ENCODE measurements around the gene MED23.

Gene MED23

DNA sequence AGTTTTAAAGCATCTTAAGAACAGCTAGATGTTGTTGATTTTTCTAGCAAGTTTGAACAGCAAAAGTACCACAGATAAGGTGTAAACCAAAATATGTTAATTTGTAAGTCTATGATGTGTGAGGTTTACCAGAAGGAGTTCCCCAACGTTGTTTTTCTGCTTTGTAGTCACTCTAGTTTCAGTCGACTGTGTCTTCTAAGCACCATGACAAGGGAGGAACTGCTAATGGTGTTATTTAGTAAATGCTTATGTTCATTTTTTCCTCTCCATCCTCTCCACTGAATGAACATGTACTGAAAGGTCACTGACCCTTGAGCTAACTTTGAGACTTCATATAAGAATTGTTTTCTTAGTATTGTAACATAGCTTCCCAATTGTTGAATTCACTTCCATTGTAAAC, 12.1 kb upstream of the MED23 start:
- DNase-seq (ENCODE audit: low spot score): no peak

DNA sequence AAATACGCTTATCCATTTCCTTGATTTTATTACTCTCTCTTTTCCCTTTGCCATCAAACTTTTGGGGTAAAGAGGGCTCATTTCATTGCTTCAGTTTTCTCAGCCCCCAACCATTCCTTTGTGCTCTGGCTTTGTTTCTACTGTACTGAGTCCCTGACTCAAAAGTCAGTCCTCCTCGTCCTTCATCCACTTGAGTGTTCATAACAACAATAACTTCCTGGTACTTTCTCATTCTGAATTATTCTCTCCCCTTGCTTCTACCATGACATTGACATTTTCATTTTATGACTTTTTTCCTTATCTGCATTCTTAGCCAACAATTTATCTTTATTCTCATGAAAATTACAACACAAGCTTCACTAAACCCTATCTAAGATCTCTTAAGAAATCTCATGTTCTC, 10.0 kb upstream of the MED23 start:
- no peak for DNase-seq (ENCODE audit: low spot score)

DNA sequence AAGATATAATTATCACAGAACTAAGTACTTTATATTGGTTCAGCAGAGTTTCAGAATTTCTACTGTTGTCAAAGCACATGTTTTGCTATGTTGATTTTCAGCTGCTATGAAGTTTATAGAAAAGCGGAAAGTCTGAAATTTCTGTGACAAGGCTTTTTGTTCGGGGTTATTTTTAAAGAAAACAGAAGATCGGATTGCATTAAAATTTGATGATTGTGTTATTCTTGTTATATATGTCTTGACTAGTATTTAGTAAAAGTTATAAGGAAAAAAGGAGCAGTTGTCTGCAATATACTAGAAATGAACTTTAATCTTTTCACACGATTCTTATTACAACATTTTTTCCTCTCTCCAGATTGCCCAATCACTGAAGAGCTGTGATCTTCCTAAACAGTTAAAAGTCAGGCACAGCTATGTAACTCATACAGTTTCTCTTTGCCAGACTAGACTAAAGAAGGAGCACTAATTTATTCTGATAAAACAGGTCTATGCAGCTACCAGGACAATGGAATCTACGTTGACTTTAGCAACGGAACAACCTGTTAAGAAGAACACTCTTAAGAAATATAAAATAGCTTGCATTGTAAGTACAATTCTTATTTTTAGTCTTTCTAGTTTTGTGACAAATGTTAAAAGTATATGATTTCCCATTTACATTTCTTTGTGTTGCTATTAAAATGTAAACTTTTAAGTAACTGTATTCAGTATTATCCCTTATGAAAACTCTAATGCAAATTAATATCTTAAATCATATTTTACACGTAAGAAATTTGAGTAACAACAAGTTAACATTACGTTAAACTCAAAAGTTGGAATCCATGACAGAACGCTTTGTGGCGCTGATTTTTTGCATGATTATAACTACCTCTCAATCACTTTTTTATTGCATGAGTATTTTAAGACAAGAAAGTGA, 9.1 kb upstream of the MED23 start, which contains the start of gene ENPP3:
Gene ENPP3 (plus strand): TSS at position 423 of the 913 bp plus-strand sequence. CDS start 83 bp downstream, at position 506.
- no peak for DNase-seq (ENCODE audit: low spot score)

DNA sequence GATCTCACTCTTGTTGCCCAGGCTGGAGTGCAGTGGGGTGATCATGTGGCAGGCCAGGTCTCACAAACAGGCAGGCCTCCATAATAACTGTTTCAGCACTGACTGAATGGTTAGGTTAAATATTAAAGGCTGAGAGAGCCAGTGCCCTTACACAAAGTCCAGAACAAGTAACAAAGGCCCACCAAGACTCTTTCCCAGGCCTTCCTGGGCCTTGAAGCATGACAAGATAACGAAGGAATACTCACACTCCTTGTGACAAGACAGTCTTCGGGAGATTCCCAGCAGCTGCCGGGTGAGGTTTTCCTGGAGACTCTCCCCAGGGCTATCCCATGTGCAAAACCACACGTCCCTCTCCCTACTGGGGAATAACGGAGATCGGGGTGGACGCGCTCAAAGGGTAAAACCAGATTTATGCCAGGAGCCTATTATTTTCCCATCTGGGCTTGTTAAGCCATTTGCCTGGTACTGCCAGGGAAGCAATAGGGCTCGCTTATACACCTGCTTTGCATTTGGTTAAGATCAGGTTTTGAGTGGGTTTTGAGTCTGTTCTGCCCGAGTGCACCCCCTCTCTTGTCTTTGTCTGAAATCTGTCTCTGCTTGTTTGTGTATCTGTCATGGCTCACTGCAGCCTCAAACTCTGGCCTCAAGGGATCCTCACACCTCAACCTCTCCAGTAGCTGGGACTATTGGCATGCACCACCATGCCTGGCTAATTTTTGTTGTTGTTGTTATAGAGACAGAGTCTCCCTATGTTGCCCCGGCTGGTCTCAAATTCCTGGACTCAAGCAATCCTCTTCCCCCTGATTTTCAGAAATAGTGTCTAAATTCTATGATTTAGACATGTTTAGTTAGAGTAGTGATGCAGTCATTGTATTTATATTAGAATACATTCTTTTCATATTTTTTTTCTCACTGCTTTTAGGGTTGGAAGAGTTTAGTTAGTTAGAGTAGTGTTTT, 7.6 kb upstream of the MED23 start:
- no peak for DNase-seq (ENCODE audit: low spot score)

DNA sequence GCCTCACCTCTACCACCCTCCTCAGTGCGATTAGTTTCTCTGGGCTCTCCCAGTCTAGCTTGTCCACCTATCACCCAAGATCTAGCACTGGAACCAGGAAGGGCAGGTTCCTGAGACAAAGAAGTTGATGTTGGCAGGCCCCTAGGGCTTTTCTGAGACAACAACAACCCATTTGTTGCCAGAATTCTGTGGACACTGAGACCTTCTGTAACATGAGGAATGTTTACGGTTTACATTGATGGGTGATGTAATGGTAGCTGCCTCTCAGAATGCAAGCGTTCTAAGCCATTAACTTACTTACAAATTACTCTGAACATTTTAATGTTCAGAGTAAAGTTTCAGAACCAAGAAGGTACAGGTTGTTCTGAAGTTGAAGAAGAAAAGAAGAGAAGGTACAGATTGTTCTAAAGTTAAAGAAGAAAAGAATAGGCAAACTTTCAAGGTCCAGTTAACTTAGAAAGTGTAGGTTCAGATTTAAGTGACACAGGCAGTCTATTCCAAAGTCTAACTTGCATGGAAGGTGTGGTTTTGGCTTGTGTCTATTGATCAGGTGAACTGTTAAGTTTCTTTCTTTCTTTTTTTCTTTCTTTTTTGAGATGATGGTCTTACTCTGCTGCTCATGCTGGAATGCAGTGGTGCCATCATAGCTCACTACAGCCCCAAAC, 3.7 kb upstream of the MED23 start:
- DNase-seq (ENCODE audit: low spot score): no peak

DNA sequence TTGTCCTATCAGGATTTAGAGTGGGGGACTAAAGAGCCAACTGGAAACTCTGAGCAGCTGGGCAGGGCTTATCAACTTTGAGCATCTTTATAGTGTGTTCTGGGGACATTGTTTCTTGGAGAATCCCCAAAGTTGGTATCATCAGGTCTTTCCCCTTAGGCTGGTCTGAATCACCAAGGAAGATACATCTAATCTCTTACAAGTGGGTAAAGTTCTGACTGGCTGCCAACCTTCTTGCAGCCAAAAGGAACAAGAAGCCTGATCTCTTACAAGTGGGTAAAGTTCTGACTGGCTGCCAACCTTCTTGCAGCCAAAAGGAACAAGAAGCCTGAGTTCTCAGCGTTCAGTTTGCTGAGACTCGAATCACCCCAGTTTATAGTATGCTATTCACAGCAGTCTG, 1.6 kb upstream of the MED23 start:
- DNase-seq (ENCODE audit: low spot score): peak; percentile 3

DNA sequence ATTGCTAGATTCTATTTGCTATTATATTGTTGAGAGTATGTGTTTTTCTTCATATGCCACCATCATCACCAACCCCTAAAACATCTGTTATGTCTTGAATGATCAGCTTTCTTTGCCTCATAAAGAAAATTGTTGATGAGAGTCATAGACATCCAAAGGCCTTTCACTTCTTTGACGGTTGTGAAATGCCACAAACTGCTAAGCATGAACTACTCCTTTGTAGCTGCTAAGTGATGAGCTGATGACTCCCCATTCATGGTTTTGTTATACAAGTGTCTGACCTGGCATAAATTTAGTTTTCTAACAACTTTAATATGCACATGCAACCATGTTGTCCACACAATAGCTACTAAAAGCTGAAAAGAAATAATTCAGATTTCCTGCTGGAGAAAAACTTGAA, 684 bp upstream of the MED23 start:
- DNase-seq (ENCODE audit: low spot score): peak; percentile 3

DNA sequence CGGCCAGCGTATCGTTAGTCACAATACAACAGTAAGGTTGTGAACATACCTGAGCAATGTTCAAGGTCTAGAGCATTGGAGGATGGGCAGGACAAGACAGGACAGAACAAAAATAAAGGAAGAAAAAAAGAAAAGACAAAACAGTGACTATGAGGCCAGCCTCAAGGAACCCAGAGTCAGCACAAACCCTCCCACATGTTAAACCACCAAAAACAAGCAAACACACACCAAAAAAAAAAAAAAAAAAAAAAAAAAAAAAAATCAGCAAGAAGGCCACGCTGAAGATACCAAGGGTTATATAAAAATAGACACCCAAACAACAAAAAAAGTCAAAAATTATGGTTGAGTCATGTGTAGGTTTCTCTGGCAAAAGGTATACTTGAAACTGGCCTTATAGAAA, 12.8 kb downstream of the MED23 start:
- no peak for DNase-seq (ENCODE audit: low spot score)

DNA sequence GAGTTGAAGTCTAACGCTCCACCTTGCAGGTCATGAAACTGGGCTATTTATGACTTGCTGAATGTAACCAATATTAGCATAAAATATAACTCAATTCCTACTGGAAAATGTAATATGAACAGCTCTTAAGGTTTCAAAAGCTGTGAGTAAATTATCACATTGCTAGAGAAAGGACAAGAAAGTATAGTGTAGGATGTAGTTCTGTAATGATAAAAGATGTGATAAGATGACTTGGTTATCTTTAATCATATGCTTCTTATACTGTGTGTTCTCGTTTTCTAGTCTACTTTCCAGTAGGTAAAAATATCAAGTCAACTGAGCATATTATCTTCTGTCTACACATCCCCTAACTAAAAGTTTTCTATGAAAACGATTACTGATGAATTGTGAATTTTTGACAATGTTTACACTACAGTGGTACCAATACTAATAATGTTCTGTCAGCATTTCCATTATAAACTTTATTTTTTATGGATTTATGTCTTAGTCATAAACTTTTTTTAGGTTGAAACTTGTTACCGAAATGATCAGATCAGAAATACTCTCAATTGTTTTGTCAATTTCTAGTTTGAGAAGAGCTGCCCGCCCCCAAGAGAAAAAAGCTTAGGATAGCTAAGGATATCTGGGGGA, 14.6 kb downstream of the MED23 start:
- no peak for DNase-seq (ENCODE audit: low spot score)

DNA sequence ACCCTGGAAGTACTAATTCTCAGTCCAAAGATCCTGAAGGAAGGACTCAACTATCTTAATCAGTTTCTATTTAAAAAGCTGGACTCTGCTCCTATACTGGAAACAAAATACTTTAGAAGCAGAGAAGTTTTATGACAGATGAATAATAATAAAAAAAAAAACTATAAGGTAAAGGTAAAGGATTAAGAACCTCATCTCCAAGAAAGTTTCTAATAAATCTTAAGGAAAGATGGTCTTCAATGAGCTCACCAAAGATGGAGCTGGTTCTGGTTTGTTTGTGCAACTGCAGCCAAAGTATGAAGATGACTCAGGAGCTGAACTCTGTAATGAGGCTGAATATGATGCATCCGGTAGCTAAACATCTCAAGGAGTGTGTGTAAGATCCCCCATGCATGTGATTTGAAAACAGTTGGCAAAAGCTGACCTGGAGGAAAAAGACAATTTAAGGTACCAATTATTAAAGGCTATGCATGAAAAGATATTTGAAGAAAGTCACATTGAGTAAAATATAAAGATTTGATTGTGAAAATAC, 25.2 kb downstream of the MED23 start:
- DNase-seq (ENCODE audit: low spot score): no peak

DNA sequence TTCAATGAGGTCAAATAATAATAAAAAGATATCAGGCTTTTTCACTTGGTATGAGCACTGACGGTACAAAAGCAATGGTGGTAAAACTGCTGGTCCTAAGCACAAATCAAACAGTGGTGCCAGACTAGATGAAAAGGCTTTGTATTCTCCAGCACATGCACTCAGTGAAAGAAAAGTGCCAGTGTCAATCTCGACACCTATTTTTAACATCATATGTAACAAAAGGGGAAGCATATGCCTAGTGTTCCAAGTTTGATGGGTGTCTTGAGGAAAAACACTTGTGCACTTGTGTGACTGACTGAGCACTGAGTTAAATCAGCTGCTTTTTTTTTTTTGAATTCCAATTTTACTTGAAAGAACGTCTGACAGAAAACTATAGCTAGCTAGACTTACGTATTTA, 27.3 kb downstream of the MED23 start:
- peak; percentile 43 for DNase-seq (ENCODE audit: low spot score)

DNA sequence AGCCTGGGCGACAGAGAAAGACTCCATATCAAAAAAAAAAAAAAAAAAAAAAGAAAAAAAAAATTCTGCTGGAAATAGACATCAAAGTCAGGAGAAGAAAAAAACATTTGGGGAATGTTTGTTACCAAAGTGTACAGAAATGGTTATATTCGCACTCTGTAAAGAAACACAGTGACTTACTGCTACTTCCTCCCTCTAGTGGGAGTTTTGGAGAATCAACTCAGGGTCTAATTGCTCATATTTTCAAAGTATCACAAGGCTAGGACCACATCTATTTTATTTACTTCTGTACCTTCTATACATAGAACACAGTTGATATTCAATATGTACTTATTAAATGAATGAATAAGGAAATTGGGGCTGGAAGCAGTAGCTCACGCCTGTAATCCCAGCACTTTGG, 30.6 kb downstream of the MED23 start:
- no peak for DNase-seq (ENCODE audit: low spot score)

DNA sequence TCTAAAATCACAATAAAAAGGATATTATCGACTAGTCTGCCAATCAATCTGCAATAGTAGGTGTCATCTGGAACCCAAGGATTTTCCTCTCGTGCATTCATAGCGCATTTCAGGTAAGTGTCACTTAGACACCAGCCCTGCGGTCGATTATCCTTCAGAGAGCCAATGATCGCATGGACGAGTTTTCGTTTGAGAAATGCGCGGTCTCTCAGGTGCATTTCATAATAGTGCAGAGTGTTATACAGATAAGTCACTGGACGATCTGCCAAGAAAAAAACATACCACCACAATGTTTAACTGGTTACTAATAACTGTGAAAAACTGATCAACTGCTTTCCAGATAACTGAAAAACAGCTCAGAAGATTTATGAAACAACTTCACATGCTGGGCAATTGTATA, 34.0 kb downstream of the MED23 start:
- no peak for DNase-seq (ENCODE audit: low spot score)

DNA sequence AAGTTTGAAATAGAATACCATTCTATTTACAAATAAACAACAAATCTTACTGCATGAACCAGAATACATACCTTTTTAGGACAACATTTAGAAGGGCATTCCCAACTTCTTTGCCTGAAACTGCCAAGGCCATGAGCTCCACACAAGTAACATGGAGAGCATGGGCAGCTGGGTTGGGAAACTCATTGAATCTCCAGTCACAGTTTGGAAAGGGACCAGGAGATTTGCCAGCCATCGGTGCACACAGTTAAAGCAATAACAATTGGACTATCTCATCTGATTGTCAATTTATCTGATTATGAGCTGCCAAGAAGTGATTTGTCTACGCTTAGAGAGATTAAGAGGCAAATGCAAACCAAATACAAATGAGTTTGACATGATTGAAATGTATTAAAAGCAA, 35.1 kb downstream of the MED23 start:
- DNase-seq (ENCODE audit: low spot score): no peak

DNA sequence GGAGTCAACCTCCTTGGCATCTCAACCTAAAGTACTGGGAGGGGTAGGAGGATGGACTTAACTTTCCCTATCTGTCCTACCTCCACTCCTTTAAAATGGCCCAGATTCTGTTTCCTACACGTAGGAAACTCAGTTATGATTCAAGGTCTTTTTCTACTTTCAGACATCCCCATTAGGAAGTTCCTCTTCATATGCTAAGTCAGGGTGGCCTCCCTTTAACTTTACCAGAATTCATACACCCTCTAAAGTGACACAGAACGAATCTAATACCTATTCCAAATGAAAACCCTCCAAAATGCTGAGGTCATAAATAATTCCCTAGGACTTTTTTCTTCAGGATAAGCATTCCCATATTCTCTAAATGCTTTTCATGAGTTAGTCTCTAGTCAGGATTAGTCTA, 39.4 kb downstream of the MED23 start:
- no peak for DNase-seq (ENCODE audit: low spot score)

DNA sequence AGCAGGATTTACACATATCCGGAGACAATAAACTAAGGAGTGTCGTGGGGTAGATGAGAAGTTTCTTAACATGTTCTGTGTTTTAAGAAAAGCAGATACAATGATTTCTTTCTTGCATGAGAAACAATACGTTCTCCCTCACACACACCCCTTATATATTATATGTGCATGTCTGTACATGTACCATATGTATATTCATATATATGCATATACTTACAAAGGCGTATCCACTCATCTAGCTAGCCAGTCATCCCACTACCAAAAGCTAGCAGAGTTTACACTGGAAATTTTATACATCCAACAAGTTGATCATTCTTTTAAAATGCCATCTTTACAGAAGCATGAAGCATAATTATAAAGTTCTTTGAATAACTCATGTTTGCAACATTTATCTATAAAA, 40.1 kb downstream of the MED23 start:
- DNase-seq (ENCODE audit: low spot score): no peak

DNA sequence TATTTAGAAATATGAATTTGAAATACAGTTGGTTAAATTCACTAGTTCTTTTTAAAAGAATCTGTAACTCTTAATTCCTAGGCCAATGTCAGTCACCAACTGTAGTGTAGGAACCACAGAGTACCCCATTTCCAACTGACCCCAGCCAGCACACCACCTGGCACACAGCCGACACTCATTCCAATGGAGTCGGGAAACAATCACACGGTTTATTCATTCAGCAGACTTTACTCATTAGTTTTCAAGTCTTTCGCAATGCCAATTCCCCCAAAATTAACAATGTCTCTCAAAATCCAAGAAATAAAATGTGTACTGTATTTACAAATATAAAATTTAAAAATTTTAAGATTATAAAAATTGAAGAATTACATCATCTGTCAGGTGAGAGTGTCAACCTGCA, 41.5 kb downstream of the MED23 start:
- DNase-seq (ENCODE audit: low spot score): no peak

DNA sequence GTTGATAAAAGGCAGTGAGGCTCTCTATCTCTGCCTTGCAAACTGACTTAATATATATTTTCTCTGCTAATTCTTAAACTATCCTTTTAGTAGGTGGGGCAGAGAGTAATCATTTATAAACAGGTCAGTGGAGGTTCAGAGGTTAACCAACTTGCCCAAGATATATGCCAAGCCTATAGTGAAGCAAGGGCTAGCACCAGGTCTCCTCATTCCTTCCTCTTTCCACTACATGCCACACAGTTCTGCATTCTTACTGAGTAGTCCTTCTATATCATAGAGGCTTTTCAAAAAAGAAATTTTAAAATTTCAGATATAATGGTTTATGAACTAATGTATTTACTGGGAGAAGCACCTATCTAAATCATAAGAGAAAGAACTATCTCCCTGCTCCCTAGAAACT, 46.5 kb downstream of the MED23 start:
- no peak for DNase-seq (ENCODE audit: low spot score)

DNA sequence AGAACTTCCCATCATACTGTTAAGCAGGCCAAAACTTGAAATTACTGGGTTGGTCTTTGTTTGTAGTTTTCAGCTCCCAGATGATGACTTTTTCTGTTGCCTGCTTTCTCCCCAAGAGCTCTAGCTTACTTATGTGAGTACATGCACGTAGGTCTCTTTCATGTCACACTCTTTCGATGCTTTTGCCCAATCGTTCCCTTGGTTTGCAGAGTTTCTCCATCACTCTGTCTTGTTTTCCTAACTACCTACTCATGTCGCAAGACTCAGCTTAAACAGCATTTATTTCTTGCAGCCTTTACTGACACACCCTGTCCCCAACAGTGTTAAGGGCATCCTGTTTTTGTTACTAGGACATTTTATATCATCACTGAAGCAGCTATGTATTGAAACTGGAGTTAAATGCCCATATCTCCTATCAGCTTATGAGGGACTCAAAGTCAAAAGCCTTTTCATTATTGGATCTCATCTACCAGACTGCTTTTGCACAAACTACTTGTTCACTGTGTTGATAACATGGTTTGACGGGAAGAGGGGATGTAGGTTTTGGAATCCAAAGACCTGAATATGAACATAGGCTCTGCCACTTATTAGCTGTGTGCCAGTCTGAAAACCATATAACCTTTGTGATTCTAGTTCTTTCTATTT, 52.1 kb downstream of the MED23 start:
- no peak for DNase-seq (ENCODE audit: low spot score)

DNA sequence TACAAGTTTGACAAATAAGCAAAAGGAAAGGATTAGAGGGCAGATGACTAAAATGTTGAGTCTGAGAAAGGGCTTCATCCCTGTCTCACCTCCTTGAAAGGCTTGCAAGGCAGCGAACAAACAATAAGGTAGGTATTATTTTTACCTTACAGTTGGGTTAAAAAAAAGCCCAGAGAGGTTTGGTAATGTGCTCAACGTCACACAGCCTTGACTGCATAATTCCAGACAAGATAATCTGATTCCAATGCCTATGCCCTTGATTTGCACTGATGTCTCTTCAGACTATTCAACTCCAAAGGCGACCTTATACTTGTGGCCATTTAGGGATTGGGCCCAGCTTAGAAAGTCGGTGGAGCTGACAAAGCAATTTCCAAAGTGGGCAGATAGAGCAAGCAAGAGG, 53.4 kb downstream of the MED23 start:
- no peak for DNase-seq (ENCODE audit: low spot score)

DNA sequence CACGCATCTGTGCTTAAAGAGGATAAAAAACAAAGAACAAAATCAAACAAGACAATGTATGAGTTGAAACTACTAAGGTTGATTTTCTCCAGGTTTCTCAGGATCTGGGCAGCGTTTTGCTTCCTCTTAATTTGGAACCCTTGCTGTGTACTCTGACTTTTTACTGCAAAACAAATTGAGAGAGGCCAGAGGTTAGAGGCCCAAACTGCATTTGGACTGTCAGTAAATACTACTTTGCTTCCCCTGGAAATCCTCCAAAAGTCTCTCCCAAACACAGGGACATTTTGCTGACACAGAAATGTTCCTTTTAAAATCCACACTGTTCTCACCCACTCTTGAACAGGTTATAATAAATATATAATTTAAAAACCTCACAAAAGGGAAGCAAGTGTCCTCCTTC, 53.9 kb downstream of the MED23 start:
- DNase-seq (ENCODE audit: low spot score): no peak

All from putamen (tissue), 1 donor.